AG20443 (cell line): ENCODE results near the gene ATP6V1G3.
"Not testable (repeated sequence)": the region's sequence is repeated elsewhere in the genome, so short reads cannot be mapped to it uniquely, and the experiment has no call there.

ENCODE experiments used
- DNase-seq: peaks from one replicate; pipeline ENCODE4 v3.0.0; 2012; ENCODE audit warnings: low spot score, mixed read lengths

The ATP6V1G3 gene

DNA sequence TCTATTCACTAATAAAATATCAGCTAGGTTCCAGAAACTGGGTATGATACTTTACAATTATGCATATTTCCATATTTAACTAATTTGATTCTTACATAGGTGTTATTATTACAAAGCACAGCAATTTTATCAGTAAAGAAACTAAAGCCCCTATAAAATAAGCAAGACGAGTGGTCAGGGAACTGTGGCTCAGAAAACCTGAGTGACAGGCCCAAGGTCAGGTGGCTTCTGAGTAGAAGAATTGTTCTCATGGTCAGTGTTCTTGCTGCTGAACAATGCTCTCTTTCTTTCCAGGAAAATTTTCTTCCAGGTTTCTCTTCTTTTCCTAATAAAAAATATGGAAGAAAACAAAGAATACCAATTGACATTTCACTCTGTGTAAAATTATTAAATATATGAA is 2.2 kb upstream of the ATP6V1G3 start:
- no peak for DNase-seq

DNA sequence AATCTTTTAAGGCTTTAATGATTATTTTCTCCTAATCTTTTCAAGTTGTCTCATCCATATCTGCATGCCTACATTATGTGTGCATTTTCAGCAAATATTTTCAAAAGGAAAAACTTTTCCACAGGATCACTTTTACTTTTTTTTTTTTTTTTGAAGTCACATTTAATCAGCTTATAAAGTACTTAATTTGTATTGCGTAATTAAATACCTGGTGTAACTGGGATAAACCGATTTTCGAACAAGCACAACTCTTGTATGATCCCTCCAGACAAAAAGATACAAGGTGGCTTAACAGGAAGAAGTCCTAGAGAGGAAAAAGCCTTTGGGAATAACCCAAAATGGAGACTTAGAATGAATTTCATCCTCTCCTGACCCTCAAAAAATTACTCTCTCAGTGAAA is 1.3 kb upstream of the ATP6V1G3 start:
- DNase-seq, result no peak

DNA sequence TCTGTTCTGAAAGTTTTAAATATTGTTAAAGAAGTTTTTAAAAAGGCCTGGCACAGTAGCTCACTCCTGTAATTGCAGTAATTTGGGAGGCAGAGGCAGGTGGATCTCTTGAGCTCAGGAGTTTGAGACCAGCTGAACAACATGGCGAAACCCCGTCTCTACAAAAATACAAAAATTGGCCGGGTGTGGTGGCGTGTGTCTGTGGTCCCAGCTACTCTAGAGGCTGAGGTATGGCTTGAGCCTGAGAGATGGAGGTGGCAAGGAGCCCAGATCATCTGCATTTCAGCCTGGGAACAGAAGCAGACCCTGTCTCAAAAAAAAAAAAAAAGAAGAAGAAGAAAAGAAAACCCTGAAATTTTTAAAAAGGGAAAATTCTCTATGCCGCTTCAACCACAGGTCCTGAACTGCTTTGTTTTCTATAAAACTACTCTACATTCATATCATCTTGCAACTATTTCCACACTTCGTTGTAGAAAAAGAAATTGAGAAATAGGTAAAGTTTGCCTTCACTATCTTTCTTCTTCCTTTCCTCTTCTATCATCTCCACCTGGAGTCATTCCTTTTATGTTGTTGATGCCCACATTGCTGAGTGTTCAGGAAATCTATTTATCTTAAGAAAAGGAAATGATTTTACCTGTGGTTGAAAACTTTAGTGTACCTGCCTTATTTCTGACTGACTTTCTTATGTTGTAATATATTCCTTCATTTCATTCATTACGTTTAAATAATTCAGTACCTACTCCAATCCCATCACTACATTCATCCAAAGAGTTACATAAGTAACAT is 1.7 kb downstream of the ATP6V1G3 start:
- no peak for DNase-seq

DNA sequence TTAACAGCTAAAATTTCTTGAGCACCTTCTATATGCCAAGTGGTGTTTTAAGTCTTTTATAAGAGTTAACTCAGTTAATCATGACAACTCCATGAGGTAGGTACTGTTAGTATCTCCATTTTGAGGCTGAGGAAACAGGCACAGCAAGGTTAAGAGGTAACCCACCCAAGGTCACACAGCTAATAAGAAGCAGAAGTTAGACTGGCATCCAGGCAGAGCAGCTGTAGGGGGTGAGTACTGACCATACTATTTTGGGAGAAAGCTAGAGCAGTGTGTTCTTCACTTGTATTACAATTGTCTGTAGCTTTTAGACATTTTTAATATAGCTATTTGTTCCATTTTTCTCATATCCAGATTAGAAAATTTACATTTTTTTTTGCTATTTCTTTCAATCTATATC is 4.8 kb downstream of the ATP6V1G3 start:
- DNase-seq, result no peak

DNA sequence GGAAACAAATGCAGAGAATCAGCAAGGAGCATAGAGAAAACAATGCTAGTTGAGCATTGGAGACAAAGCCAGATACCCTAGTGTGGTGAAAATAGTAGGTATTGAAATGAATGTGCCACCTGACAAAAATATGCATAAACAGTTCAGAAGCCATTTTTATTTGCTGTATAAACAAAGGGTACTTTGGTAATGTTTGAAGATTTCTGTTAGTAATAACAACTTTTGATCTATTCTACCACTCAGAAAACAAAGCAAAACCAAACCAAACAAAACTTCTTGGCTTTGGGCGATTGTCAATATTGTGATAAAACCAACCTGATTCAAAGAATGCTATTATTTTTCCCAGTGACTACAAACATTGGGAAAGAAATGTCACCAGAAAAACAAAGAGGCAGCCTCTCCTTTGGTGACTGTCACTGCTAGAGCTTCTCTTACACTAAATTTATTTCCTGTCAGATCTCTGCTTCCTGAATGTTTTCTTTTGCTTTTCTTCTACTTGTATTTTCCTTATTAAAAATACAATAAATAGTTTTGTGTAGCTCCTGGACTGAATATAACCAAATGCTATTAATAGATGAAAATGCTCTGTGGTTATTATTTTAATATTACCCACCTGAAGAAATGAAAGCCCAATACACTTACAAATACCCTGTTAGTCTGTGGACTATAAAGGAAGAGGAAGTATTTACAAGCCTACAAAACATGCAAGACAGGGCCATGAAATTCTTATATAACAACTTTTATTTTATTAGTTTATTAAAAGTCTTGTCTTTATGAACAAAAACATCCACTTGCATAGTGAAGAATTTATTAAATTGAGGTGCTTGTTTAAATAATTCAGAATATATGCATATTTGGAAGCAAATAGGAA is 5.7 kb downstream of the ATP6V1G3 start:
- DNase-seq, result no peak

DNA sequence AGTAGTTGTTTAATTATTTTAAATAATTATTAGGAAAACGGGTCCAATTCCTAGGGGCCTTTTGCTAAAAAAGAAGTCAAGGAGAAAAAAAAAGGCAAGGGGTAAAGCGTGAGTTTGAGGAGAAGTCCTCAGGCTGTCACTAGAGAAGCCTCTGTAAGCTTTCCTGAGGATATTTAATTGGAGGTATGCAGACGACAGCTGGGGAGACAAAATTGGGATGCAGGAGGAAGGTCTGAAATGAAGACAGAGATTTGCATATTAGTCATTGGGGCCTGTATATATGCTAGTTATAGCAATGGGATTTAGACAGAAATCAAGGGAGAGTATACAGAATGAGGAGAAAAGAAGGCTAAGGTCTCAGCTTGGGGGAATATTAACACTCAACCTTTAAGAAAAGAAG is 8.6 kb downstream of the ATP6V1G3 start:
- no peak for DNase-seq

DNA sequence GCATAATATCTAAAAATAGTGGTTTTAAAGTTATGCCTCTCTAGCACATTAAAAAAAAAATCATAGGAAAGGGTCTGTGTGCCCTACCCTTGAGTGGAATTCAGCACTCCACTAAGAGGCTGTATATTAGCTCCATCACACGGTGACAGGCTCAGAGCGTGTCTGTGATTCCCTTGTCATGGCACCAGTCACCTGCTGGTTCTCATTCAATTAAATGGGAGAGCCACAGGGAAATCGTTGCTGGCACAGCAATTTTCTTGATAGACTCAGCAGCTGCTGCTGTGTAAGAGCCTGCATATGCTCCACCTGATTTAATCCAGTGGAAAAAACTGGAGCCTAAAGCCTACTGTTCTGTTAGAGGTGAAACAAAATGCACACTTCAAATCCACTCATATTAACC is 9.5 kb downstream of the ATP6V1G3 start:
- no peak for DNase-seq

DNA sequence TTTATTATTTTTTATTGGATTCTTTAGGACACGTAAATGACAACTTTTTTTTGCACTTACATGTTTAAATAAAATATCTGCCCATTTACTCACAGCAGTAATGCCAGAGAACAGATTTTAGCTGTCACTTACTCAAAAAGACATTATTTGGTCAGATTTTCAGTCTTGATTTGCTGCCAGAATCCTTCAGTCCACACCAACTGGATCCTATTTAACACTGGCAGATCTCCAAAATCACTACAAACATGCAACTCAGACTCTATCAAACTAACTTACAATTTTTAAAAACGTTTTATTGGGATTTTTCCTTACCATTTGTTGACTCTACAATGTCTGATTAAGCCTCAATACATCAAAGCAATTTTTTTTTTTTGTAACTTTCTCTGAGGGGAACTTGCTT is 11.1 kb downstream of the ATP6V1G3 start:
- peak; percentile 33 for DNase-seq

DNA sequence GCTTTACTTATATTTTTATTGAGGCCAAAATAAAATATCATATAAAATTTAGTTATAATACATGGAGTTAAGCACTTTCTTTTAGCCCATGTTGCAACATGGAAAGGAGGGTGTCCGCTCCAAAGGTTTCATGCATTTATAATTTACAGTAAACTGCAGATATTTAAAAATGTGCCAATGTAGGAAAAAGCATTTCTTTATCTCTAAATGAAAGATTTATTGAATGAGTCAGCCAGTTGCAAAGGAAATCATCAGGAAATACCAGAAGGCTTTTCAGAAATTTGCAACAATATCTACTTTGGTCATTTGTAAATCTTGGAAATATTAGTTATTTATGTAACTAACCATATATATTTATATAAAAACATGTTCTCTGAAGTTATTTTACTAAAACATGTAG is 12.1 kb downstream of the ATP6V1G3 start:
- DNase-seq, result peak; percentile 11

DNA sequence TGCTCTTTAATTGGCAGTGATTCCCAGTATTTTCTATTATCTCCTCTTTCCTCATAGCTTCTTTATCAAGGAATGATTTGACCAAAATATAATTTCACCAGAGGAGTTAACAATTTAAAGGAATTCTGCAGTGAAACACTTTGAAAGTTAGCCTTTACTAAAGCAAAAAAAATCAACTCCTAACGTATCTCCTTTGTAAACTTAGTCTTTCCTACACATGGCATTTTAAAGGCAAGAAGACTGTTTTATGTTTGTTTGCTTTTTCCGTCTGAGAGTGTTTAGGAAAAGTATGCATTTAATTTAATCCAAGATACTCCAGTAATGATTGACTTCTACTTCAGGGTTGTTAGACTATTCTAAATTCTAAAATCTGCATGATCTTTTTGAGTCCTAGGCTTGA is 15.9 kb downstream of the ATP6V1G3 start:
- DNase-seq, result no peak

DNA sequence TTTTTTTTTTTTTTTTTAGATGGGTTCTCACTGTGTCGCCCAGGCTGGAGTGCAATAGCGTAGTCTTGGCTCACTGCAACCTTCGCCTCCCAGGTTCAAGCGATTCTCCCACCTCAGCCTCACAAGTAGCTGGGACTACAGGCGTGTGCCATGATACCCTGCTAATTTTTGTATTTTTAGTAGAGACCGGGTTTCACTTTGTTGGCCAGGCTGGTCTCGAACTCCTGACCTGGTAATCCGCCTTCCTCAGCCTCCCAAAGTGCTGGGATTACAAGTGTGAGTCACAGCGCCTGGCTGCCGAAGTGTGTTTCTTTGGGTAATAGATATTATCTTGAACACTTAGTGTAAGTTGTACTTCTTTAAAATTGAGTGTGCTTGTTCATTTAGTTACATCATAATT is 16.4 kb downstream of the ATP6V1G3 start:
- DNase-seq, result not testable (repeated sequence)

DNA sequence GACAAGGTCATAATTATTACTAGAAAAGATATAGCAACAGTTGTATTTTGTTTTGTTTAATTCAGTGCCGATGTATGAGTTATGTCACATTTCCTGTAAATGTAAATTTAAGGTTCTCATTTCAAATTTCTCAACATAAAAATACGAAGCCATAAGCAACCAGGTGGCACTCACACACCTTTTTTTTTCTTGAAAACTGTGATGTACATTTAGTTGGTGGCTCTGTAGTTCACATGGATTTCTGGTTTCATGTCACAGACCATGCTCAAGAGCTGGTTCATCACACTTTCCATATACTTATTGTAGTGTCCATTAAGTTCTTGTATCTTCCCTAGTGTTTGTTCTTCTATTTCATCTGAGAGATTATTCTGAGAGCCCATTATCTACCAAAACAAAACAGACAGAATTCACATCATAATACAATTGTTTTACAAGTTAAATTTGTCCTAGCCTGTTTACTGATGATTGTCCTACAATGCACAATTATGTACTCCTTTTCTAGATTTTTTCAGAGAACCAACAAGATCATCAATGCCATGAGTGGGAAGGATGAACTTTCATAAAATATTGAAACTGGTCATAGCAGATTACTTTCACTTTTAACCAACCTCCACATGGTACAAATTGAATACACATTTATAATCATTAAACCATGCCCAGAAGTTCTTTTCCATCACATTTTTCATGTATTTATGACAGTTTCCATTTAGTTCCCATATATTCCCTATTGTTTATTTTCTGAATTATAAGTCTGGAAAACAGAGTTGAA is 17.1 kb downstream of the ATP6V1G3 start:
- no peak for DNase-seq

DNA sequence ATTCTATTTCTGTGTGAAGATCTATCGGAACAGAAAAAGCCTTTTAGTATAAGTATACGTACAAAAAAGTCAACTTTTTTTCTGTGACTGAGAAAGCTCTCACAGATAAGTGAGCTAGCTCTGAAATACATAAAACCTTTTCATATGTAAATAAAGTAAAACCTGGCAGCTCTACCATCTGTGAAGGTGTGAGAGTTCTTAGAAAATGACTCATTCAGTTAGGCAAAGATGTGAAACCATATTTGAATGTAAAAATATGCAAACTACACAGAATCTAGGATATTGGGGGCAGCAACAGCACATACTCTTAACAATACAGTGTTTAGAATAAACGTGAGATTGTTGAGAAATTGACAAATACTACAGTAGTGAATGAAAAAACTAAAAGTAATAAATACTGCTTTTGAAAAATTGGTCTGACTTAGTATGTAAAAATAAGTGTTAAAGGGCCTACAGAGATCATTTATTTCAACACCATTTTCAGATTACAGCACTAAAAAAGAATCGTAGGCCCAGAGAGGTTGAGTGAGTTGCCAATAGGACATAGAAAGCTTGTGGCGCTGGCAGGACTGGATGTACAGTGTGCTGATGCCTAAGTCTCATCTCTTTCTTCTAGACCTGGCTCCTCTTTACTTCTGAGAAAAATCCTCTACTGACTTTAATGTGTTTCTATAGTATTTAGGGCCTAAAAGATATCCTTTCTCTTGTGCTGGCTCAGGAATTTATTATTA is 19.8 kb downstream of the ATP6V1G3 start:
- no peak for DNase-seq

DNA sequence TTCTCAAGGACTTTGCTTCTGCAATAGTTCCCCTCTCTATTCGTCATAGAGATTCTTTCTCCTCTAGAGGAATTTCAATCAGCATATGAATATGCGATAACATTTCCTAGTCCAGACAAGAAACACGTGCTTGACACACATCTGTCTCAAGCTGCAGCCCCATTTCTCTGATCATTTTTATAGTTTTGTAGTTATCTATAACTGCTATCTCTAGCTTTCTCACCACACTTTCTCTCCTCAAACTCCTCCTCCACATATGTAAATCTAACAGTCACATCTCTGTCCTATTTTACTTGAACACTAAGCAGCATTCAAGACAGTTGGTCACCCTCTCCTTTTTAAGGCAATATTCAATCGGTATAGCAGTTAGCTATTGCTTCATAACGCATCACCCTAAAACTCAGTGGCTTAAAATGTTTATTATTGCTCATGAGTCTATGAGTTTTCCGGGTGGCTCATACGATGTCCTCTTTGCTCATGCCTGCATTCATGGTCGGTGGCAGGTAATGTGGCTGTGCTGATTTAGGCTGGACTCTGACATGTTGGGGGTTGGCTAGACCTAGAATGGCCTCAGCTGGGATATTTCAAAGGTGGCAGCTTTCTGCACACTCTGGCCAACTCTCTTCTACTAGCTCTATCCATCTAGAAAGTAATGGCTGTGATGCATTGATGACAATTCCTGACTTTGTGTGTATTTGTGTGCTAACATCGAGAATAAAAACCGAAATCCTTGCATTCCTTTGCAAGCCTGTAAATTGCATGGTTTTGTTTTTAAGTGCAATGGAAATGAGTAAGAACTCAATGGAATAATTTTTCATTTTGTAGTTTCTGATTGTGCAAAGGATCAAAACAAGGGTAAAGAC is 20.6 kb downstream of the ATP6V1G3 start:
- DNase-seq, result no peak

DNA sequence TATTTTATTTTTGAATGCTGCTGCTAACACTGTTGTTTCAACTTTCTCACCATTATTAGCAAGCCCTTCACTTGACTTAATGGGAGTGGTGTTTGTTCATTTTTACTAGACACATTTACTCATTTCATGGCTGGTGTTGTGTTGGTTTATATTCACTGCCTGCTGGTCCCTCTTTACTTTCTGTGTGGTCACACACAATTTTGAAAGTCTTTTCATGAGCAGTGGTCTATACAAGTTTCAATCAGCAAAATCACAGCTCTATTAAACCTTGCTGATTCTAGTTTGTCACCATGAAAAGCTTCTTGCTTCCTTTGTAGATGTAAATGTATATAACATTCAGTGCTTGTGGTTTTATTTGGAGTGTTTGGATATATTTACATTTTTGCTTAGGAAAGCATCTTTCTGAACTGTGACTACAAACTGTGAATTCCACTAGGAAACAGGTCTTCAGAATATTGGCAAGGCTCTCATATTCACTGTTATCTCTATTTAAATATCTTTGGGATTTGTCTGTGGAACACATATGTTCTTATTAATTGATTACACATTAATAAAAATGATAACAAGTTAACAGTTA is 22.8 kb downstream of the ATP6V1G3 start:
- no peak for DNase-seq

DNA sequence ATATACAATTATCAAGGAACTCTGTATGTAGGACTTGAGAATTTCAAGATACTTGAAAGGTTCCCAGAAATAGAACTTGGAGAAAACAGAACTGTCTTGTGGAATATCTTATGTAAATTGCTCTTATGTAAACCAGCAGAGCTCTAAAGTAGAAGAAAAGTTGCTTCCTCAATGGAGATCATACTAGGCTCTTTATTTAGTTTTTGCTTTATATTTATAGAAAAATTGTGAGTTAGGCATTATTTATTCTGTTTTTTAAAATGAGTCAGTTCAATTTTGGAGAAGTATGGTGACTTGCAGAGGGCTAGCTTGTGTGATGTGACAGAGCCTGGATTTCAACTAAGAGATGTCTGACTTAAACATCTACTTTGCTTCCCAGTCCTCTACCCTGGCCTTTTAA is 40.4 kb downstream of the ATP6V1G3 start:
- DNase-seq, result no peak

DNA sequence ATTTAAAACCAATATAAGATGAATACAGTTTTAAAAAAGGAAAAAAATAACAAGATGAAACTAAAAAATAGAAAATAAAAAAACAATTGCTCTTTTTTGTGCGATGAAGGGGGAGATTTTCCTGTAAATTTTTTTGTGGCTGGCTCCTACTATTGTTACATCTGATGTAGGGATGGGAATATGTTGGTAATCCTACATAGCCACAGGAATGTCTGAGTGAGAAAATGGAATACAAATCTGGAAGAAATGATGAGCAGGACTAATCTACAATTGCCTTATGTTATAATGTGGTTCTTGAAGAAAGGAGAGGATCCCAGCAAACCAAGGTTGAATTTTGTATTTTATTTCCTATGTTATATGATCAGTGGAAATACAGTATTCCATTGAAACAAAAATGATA is 40.9 kb downstream of the ATP6V1G3 start:
- DNase-seq, result peak; percentile 10

DNA sequence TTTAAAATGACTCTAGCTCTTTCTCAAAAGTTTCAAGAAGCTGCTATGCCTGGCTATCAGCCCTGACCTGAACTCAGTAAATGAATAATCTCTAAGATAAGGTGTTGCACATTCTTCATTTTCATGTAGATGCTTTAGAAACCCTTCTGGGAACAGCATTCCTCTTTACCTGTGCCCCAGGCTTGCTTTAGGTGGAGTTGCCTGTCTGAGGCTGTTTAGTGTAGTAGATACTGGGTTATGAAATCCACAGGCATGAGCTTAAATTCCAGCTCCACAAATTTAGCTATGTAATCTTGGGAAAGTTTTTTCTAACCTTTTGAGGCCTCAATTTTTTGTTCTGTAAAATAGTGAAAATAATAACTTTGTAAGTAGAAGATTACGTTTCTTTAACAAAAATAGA is 41.6 kb downstream of the ATP6V1G3 start:
- no peak for DNase-seq

DNA sequence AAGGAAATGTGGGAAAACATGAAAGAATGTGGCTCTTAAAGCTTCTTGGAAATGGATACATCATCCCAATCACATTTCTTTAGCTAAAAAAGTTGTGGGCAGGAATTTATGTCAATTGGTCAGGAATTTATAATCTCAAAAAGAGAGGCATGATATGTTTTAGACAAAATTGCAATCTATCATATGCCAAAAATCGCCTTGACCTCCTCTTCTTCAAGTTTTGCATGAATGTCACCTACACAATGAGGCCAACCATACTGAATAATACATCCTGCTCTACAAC is 42.4 kb downstream of the ATP6V1G3 start:
- DNase-seq, result no peak

DNA sequence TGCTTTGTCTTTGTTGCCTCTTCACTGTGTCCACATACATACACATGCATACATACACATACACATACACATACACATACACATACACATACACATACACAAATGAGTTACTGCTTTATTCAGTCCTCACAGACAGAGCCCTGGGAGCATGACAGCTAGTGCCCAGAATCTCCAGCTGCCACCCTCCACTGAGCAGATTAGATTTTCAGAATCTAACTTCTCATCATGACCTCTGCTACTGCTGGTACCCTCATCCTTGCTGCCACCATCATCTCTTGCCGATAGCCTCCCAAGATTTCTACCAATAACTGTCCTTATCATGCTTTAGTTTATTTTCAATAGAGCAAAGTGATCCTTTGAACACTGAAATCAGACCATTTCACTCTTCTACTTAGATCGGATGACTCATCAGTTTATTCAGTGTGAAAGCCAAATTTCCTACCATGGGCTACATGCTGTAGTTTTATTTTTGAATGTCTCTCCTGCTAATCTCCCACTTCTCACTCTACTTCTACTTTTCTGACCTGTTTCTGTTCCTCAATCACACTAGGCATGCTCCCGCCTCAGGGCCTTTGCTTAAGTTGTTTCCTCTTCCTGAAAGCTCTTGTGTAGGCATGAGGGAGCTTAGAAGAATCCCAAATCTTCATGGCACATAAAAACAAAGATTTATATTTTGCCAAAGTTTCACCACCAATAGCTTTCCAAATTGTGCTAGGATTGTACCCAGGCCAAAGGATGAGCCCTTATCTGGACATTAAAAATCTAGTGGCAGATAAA is 43.0 kb downstream of the ATP6V1G3 start:
- DNase-seq, result peak; percentile 16
